H1 (cell line): ENCODE measurements around the gene NRBF2. TPM values are rescaled to one million over a fixed set of nuclear protein-coding genes. Genes with fewer than 3 reads are reported as not detected.

Source experiments
- ASH2L ChIP-seq: fragments of 200-600, 300-600 bp; sonication (generic); IDR thresholded peaks from one replicate; pipeline ENCODE4 v1.7.1; 2017; ENCODE audit warnings: low read length
- ATF2 ChIP-seq: IDR thresholded peaks from 2 replicates; pipeline ENCODE4 v1.6.1; 2012; ENCODE audit warnings: low read length, inconsistent platforms
- CHD1 ChIP-seq: IDR thresholded peaks from 2 replicates; pipeline ENCODE4 v1.6.1; 2012; ENCODE audit warnings: low read depth, low read length, improper control_type of control experiment
- CHD2 ChIP-seq: IDR thresholded peaks from 2 replicates; pipeline ENCODE4 v1.6.1; 2012; ENCODE audit warnings: low read length, improper control_type of control experiment
- CHD7 ChIP-seq: fragments of 300-600 bp; sonication (generic); IDR thresholded peaks from 2 replicates; pipeline ENCODE4 v1.7.1; 2012; ENCODE audit warnings: low read length, moderate library complexity, mild to moderate bottlenecking, inconsistent platforms; ENCODE audit not compliant: insufficient replicate concordance
- HDAC6 ChIP-seq: IDR thresholded peaks from one replicate; pipeline ENCODE4 v1.7.1; 2012; ENCODE audit warnings: low read depth, mild to moderate bottlenecking, inconsistent platforms, low read length, moderate library complexity
- SP4 ChIP-seq: IDR thresholded peaks from 2 replicates; pipeline ENCODE4 v1.6.1; 2012; ENCODE audit warnings: low read length, inconsistent platforms
- SRF ChIP-seq: IDR thresholded peaks from 2 replicates; pipeline ENCODE4 v1.6.1; 2011; ENCODE audit warnings: mild to moderate bottlenecking, low read depth, low read length, moderate library complexity
- TBP ChIP-seq: IDR thresholded peaks from 2 replicates; pipeline ENCODE4 v1.6.1; 2011; ENCODE audit warnings: low read depth, low read length, improper control_type of control experiment
- TEAD4 ChIP-seq: IDR thresholded peaks from 2 replicates; pipeline ENCODE4 v1.6.1; 2012; ENCODE audit warnings: low read depth, low read length, inconsistent platforms, mixed read lengths
- polyA plus RNA-seq, 7 experiments: library from polyadenylated mRNA; depleted of rRNA in 3 of 7; stranded (reverse) in 5 of 7; unstranded in 2 of 7; fragments of >200 nt in 5 of 7; fragments of 200-250 nt in 2 of 7; gene quantifications; 1 replicate in 5 of 7; 2 replicates in 1 of 7; 4 replicates in 1 of 7; pipeline versions ENCODE4 v1.2.1 to v1.2.3, GENCODE V29; 2011 to 2013; ENCODE audit warnings: missing spikeins in 2 of 7, mixed read lengths in 2 of 7
- total RNA-seq: library from RNA; stranded (reverse); fragmentation: NEBNext Ultra II Directional; extraction: Animal tissue kit (Norgen Biotek cat#: 25700); gene quantifications from 2 replicates; pipeline ENCODE4 v1.2.1, GENCODE V29; 2021
- TF ChIP-seq, protein P1 (sequence below): IDR thresholded peaks from 2 replicates; pipeline ENCODE4 v1.6.1; 2011; ENCODE audit warnings: low read depth, mild to moderate bottlenecking, low read length; ENCODE audit not compliant: insufficient read depth

The NRBF2 gene
- total and polyA plus RNA-seq, 2 of the 8 experiments (the other 6 are each of a cell fraction or from before 2014, with no cell fraction given), result 11.0 to 29.9 TPM

DNA sequence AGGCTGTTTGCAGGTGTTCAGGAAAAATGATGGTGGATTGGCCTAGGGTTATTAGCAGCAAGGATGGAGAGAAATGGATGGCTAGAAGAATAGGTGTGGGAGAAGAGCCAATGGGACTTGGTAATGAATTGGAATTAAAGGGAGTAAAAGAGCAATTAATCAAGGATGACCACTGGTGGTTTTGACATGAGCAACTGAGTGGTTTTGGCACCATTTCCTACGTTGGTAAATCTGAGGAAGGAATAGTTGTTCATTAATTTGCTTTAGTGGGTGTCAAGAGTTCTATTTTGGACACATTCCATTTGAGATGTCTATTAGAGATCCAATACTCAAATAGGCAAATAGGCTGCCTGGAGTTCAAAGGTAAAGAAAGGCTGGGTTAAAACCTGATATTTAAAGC is 38.2 kb upstream of the NRBF2 start (continued):
- TF ChIP-seq CHD7 (no peak), TEAD4 (no peak), SP4 (no peak), TBP (no peak), ATF2 (no peak), ASH2L (no peak), HDAC6 (no peak), CHD1 (no peak), SRF (no peak), CHD2 (no peak)
- TF ChIP-seq, protein P1, sequence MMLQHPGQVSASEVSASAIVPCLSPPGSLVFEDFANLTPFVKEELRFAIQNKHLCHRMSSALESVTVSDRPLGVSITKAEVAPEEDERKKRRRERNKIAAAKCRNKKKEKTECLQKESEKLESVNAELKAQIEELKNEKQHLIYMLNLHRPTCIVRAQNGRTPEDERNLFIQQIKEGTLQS, result no peak
